SK-N-MC (cell line): Measurements from ENCODE around the gene VAV3.

Experiments
- EZH2 ChIP-seq: fragments of 200-600 bp; sonication (generic); IDR thresholded peaks from one replicate; pipeline ENCODE4 v1.6.1; 2017; ENCODE audit warnings: antibody characterized with exemption
- FOXP2 ChIP-seq: optimal IDR thresholded peaks from 2 replicates; pipeline ENCODE3; 2011; ENCODE audit warnings: mild to moderate bottlenecking, moderate library complexity; ENCODE audit not compliant: insufficient read depth; ENCODE audit errors: extremely low read length, control extremely low read depth
- POLR2AphosphoS5 ChIP-seq: IDR thresholded peaks from 2 replicates; pipeline ENCODE4 v1.6.1; 2012; ENCODE audit warnings: mild to moderate bottlenecking, low read depth, low read length, borderline replicate concordance

DNA sequence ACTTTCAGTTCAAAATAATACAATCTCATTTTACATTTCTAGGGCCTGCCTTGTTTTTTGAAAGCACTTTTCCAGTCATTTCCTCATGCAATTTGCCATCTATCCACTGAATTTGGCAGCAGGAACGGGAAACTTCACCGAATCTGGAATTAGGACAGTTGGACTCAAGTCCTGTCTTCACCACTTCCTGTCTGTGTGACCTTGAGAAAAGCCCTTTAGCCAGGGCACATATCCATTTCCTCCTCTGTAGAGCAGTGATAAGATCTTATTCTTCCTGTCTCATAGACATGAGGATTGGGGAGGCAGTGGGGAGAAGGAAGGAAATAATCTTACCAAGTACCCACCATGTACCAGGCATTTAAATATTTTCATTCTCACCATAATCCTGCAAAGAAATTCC, 12.0 kb downstream of the VAV3 start:
- TF ChIP-seq POLR2AphosphoS5 (no peak), EZH2 (no peak), FOXP2 (no peak)
